GM18505 (cell line): ENCODE measurements around the gene TSPAN11.

Experiments used
- ATAC-seq: cut with Tn5 transposase; IDR thresholded peaks from one replicate; pipeline ENCODE4 v1.9.1; 2021; ENCODE audit not compliant: unreplicated experiment
- POLR2A ChIP-seq: IDR thresholded peaks from 4 replicates; pipeline ENCODE4 v1.6.1; 2011; ENCODE audit warnings: borderline replicate concordance; ENCODE audit not compliant: insufficient read depth, insufficient read length; ENCODE audit errors: extremely low read depth

Gene TSPAN11

GRCh38 chr12:30982413-30982812, 55.9 kb downstream of the TSPAN11 start:
- TF ChIP-seq POLR2A = no peak
- no peak for ATAC-seq

GRCh38 chr12:30985814-30986452, 59.4 kb downstream of the TSPAN11 start:
- ATAC-seq = no peak

GRCh38 chr12:30988086-30988485, 61.5 kb downstream of the TSPAN11 start:
- ATAC-seq = no peak
- no peak for TF ChIP-seq POLR2A

More at GRCh38 chr12:30985814-30986452, 59.4 kb downstream of the TSPAN11 start:
- TF ChIP-seq POLR2A = no peak

- ATAC-seq = no peak
- no peak for TF ChIP-seq POLR2A
Observed at GRCh38 chr12:30988646-30989286, 62.2 kb downstream of the TSPAN11 start.

GRCh38 chr12:30989754-30990153, 63.2 kb downstream of the TSPAN11 start:
- TF ChIP-seq POLR2A = no peak
- ATAC-seq = no peak

DNA sequence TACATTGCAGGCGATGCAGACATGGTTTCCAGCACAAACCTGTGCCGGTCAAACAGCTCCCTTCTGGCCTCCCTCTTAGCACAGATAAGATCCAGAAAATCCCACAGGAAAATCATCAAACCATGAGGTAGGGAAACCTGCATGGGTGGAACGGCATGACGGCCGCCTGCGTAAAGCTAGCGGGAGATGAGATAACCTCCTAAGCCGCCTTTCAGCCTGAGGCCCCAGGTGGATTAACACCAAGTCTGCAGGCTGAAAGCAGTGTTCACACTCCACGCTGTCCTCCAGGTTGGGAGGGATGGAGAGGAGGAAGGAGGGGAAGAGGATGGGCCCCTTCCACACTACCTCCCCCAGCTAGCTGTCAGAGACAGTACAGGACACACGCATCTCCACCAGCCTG, 63.8 kb downstream of the TSPAN11 start:
- ATAC-seq = no peak
- no peak for TF ChIP-seq POLR2A

GRCh38 chr12:30990776-30991175, 64.2 kb downstream of the TSPAN11 start:
- no peak for TF ChIP-seq POLR2A
- ATAC-seq = no peak

DNA sequence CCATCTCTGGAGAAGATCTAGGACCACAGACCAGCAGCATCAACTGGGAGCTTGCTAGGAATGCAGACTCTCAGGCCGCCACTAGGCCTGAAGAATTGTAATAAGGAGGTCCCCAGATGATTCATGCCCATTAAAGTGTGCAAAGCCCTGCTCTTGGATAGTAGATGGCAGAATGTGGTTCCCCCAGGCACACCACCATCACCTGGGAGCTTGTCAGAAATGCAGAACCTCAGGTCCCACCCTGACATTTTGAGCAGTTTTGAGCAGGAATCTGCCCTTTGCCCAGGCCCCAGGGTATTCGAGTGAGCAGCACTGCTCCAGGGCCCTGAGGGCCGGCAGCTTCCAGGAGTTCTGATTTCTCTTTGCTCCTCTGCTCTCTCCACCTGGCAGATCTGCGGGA, 64.9 kb downstream of the TSPAN11 start:
- no peak for ATAC-seq
- no peak for TF ChIP-seq POLR2A

- TF ChIP-seq POLR2A = no peak
- ATAC-seq = no peak
Observed at GRCh38 chr12:30992381-30992780, 65.8 kb downstream of the TSPAN11 start.

GRCh38 chr12:30993766-30994165, 67.2 kb downstream of the TSPAN11 start:
- ATAC-seq = no peak
- no peak for TF ChIP-seq POLR2A

DNA sequence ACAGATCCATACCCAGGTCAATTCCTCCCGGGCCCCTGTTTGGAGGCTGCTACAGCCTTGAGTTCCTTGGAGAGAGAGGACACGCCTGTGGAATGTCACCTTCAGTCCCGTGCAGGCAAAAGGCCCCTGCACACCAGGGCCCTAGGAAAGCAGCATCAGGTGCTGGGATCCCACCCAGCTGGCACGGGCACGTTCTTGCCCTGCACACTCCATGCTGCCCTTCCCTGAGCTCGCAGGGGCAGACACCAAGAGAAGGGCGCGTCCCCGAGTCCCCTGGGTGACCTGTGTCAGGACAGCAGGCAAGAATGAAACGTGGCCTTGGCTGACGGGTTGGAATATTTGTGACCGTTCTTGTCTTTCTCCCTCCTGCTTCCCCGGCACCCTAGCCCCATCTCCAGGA, 67.7 kb downstream of the TSPAN11 start:
- TF ChIP-seq POLR2A = no peak
- no peak for ATAC-seq

GRCh38 chr12:30996255-30996654, 69.7 kb downstream of the TSPAN11 start:
- TF ChIP-seq POLR2A = no peak
- no peak for ATAC-seq

GRCh38 chr12:30996752-30997151, 70.2 kb downstream of the TSPAN11 start:
- no peak for TF ChIP-seq POLR2A
- no peak for ATAC-seq

DNA sequence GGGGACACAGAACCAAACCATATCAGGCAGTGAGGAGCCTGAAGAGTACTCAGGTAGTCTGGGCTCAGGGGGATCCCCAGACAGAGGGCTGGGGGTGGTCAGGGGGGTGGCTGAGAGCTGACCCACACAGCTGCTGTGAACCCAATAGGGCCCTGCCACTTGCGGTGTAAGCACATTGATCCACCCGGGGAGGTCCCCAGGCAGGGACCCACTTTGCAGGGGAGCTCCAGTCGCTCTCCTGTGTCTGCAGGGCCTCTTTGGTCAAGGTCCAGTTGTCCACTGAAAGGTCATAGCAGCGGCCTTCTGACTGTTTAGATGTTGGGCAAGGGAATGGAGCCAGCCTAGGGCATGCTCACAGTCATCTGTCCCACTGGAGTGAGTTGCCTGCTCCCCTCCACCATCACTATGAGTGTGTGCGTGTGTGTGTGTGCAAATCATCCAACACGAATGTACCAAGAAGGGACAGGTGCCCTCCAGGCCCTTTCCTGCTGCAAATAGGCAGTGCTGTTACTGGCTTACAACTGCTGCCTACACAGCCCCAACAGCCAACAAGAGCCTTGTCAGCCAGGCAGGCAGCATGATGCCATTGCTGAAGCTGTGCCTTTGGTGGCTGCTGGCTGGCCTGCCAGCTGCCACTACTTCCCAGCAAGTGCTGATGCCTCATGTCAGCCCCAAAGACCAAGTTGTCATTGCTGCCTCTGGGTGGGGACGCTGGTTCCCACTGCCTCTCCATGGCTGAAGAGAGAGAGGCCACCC, 71.3 kb downstream of the TSPAN11 start:
- ATAC-seq = no peak
- TF ChIP-seq POLR2A = no peak
